ENCODE measurements around the gene LRRN3. TPM values are rescaled to one million over a fixed set of nuclear protein-coding genes. Genes with fewer than 3 reads are reported as not detected.

Gene LRRN3
- total and polyA plus RNA-seq, 2 of the 4 experiments (the other 2 are of a cell fraction) = 6.9 to 15.2 TPM

- ChIA-PET CTCF (interaction anchor here (0.6 to 1.0 kb wide), 3 partner anchors 9 to 18 kb away, joined by 3 to 5 read pairs (median 4); no protein-coding TSS in a partner anchor), POLR2A (ENCODE audit: unreplicated experiment) (no interaction called here)
- no peak overlapping the region for H2AK5ac ChIP-seq (ENCODE audit: low read depth, low read length)
- no TSS peak for BruUV-seq (replicated peaks)
- H3K14ac ChIP-seq (replicated peaks; ENCODE audit: low read depth, low read length) = no peak overlapping the region
- ATAC-seq (ENCODE audit: low read depth) = no peak
- no peak overlapping the region for H2AK9ac ChIP-seq (replicated peaks; ENCODE audit: low read depth, low read length, poor library complexity)
- no peak overlapping the region for H3K4ac ChIP-seq (ENCODE audit: low read depth, low read length)
- H3K56ac ChIP-seq (ENCODE audit: extremely low read depth, insufficient read depth, low read length) = no peak overlapping the region
- no peaks in the 10 kb centered on the region for H3K79me1 ChIP-seq (ENCODE audit: low read depth in 1 of 2, low read length in 2 of 2)
- H2BK20ac ChIP-seq (ENCODE audit: low read depth, low read length) = no peak overlapping the region
- H3K9me1 ChIP-seq (ENCODE audit: insufficient read depth, low read length) = no peaks in the 10 kb centered on the region
- no peak for DNase-seq
- no peak overlapping the region for H2BK15ac ChIP-seq (ENCODE audit: low read depth, low read length)
- H3K4me1 ChIP-seq (ENCODE audit: control insufficient read depth, insufficient read depth, low read length) = peaks cover 6% of the 10 kb centered on the region
- no peaks in the 10 kb centered on the region for H3K27me3 ChIP-seq (ENCODE audit: control insufficient read depth, insufficient read depth, low read length)
- no peaks in the 10 kb centered on the region for H4K20me1 ChIP-seq (ENCODE audit: insufficient read depth, low read length)
- no peak overlapping the region for H4K5ac ChIP-seq (ENCODE audit: low read depth, low read length)
- H2AFZ ChIP-seq (replicated peaks; ENCODE audit: low read length, poor library complexity) = no peak overlapping the region
- in situ Hi-C loops (cut with MboI; ENCODE audit: low sequenced_read_pairs) = no loop called here
- WGBS, 2 experiments (ENCODE audit: extremely low coverage in 2 of 2, insufficient read length in 1 of 2) = 40% methylated on average over 1 of the region's 3 CpGs; no CpG with 5 or more reads in 1 of the 2 experiments
- no peak overlapping the region for H3K4me2 ChIP-seq (ENCODE audit: low read depth, low read length)
- no peak overlapping the region for H2BK120ac ChIP-seq (ENCODE audit: low read depth, low read length)
- no peak overlapping the region for H4K91ac ChIP-seq (ENCODE audit: insufficient read depth, low read depth, low read length)
- no peak overlapping the region for H4K8ac ChIP-seq (ENCODE audit: low read depth in 2 of 2, low read length in 2 of 2)
- no peaks in the 10 kb centered on the region for H3K36me3 ChIP-seq (ENCODE audit: control insufficient read depth, insufficient read depth, low read length)
- no peak overlapping the region for H3K23ac ChIP-seq (ENCODE audit: low read depth, low read length)
- H3K18ac ChIP-seq (ENCODE audit: low read depth, low read length) = no peak overlapping the region
- dilution Hi-C loops (cut with HindIII; ENCODE audit: low sequenced_read_pairs, unreplicated experiment) = no loop called here
- H3K9ac ChIP-seq (ENCODE audit: low read depth, low read length) = no peak overlapping the region
- H3K9me3 ChIP-seq (ENCODE audit: control insufficient read depth, insufficient read depth, low read length) = no peaks in the 10 kb centered on the region
- intact Hi-C loops (cut with micrococcal nuclease) = no loop called here
- H3K27ac ChIP-seq (ENCODE audit: insufficient read depth, low read length) = no peak overlapping the region
- no peak overlapping the region for H2BK5ac ChIP-seq (ENCODE audit: low read depth, low read length, poor library complexity, severe bottlenecking)
- TF ChIP-seq SMC3 (IDR thresholded peaks at IDR 0.05; ENCODE audit: low read depth, low read length) (no peak), NFE2L2 (IDR thresholded peaks at IDR 0.05; ENCODE audit: low read depth, low read length) (no peak), MAFK (IDR thresholded peaks at IDR 0.05; ENCODE audit: low read depth, low read length) (no peak), FOS (IDR thresholded peaks at IDR 0.05; ENCODE audit: low read depth, low read length) (peak; percentile 59; the same call in 1 of the 2 replicates)
- H3K4me3 ChIP-seq (ENCODE audit: insufficient read depth, low read depth, low read length) = no peak overlapping the region
Observed at GRCh38 chr7:111074071-111074747, 16.7 kb upstream of the LRRN3 start.
